ENCODE data around the gene XKRX. TPM values are rescaled to one million over a fixed set of nuclear protein-coding genes. Genes with fewer than 3 reads are reported as not detected.
A peak's percentile ranks its signal among the peaks of the same experiment; 100 is the strongest.

The XKRX gene
- total RNA-seq, 1 experiment from 2014 or later: 1.4 TPM

- peaks cover 26% of the 10 kb centered on the region for H3K4me1 ChIP-seq (replicated peaks; ENCODE audit: insufficient read depth)
- DNase-seq: no peak
- no peak overlapping the region for H3K4me3 ChIP-seq
- BruUV-seq (replicated peaks): no TSS peak
- H3K9me3 ChIP-seq (ENCODE audit: insufficient read depth, low read depth): no peaks in the 10 kb centered on the region
- ChIA-PET POLR2A (ENCODE audit: unreplicated experiment) (no interaction called here), CTCF (no interaction called here)
- no peaks in the 10 kb centered on the region for H4K20me1 ChIP-seq (ENCODE audit: insufficient read depth)
- intact Hi-C loops (cut with micrococcal nuclease; ENCODE audit: unreplicated experiment): loop anchor here (5.0 kb wide), 1 partner anchor 79 kb away; no protein-coding TSS in a partner anchor
- peaks cover 16% of the 10 kb centered on the region for H3F3A ChIP-seq (ENCODE audit: insufficient read depth, low read depth)
- H3K79me2 ChIP-seq (ENCODE audit: low read depth): no peaks in the 10 kb centered on the region
- no peaks in the 10 kb centered on the region for H3K27me3 ChIP-seq (ENCODE audit: insufficient read depth, low read depth)
- no peak overlapping the region for H2AFZ ChIP-seq
- no peak for TF ChIP-seq EZH2 (IDR thresholded peaks at IDR 0.05; ENCODE audit: low read depth)
- TF ChIP-seq CTCF (conservative IDR thresholded peaks at IDR 0.05): no peak
- H3K36me3 ChIP-seq (ENCODE audit: low read depth): no peaks in the 10 kb centered on the region
- no peak overlapping the region for H3K27ac ChIP-seq
- no peaks in the 10 kb centered on the region; the same call in 1 of the 2 replicates for H3K9me2 ChIP-seq (ENCODE audit: insufficient read depth)
- H3K4me2 ChIP-seq: no peak overlapping the region
Measured at GRCh38 chrX:100913111-100913510, 15.6 kb downstream of the XKRX start.

- Histone ChIP-seq H2AFZ (no peak overlapping the region), H4K20me1 (ENCODE audit: insufficient read depth) (no peaks in the 10 kb centered on the region), H3K27ac (peak overlapping the region; percentile 80), H3K79me2 (ENCODE audit: low read depth) (no peaks in the 10 kb centered on the region), H3K4me1 (replicated peaks; ENCODE audit: insufficient read depth) (peaks cover 26% of the 10 kb centered on the region), H3K9me3 (ENCODE audit: insufficient read depth, low read depth) (no peaks in the 10 kb centered on the region), H3K27me3 (ENCODE audit: insufficient read depth, low read depth) (no peaks in the 10 kb centered on the region), H3K9me2 (ENCODE audit: insufficient read depth) (no peaks in the 10 kb centered on the region; the same call in 1 of the 2 replicates), H3K4me2 (peak overlapping the region; percentile 65), H3F3A (ENCODE audit: insufficient read depth, low read depth) (peaks cover 16% of the 10 kb centered on the region), H3K4me3 (no peak overlapping the region; the same call in 1 of the 2 replicates), H3K36me3 (ENCODE audit: low read depth) (no peaks in the 10 kb centered on the region)
- TF ChIP-seq EZH2 (IDR thresholded peaks at IDR 0.05; ENCODE audit: low read depth): no peak
- peak; percentile 43 to 91 for DNase-seq
- intact Hi-C loops (cut with micrococcal nuclease; ENCODE audit: unreplicated experiment): loop anchor here (5.0 kb wide), 1 partner anchor 81 kb away; no protein-coding TSS in a partner anchor
- ChIA-PET POLR2A (ENCODE audit: unreplicated experiment) (interaction anchor here (0.6 kb wide), 1 partner anchor 17 kb away, joined by 3 read pairs; the partner anchor contains the start of gene XKRX), CTCF (no interaction called here)
- BruUV-seq (replicated peaks): no TSS peak
Measured at GRCh38 chrX:100911731-100912130, 17.0 kb downstream of the XKRX start.

- Histone ChIP-seq H3K27me3 (ENCODE audit: insufficient read depth, low read depth) (no peaks in the 10 kb centered on the region), H4K20me1 (ENCODE audit: insufficient read depth) (no peaks in the 10 kb centered on the region), H3K79me2 (ENCODE audit: low read depth) (no peaks in the 10 kb centered on the region), H3K36me3 (ENCODE audit: low read depth) (no peaks in the 10 kb centered on the region), H3K9me2 (ENCODE audit: insufficient read depth) (no peaks in the 10 kb centered on the region), H3F3A (ENCODE audit: insufficient read depth, low read depth) (no peaks in the 10 kb centered on the region), H3K9me3 (ENCODE audit: insufficient read depth, low read depth) (no peaks in the 10 kb centered on the region), H3K4me1 (replicated peaks; ENCODE audit: insufficient read depth) (peaks cover 2% of the 10 kb centered on the region), H3K4me3 (no peak overlapping the region), H2AFZ (no peak overlapping the region), H3K27ac (no peak overlapping the region), H3K4me2 (no peak overlapping the region)
- TF ChIP-seq CTCF (conservative IDR thresholded peaks at IDR 0.05) (no peak), EZH2 (IDR thresholded peaks at IDR 0.05; ENCODE audit: low read depth) (no peak)
- ChIA-PET CTCF (no interaction called here), POLR2A (ENCODE audit: unreplicated experiment) (no interaction called here)
- DNase-seq: no peak
- intact Hi-C loops (cut with micrococcal nuclease; ENCODE audit: unreplicated experiment): no loop called here
- no TSS peak for BruUV-seq (replicated peaks)
Measured at GRCh38 chrX:100905620-100906019, 23.1 kb downstream of the XKRX start.

- no TSS peak for BruUV-seq (replicated peaks)
- ChIA-PET POLR2A (ENCODE audit: unreplicated experiment) (no interaction called here), CTCF (no interaction called here)
Measured at GRCh38 chrX:100904433-100904832, 24.3 kb downstream of the XKRX start.

More at GRCh38 chrX:100904433-100904832, 24.3 kb downstream of the XKRX start:
- TF ChIP-seq CTCF (conservative IDR thresholded peaks at IDR 0.05): no peak
- no peak for TF ChIP-seq EZH2 (IDR thresholded peaks at IDR 0.05; ENCODE audit: low read depth)
- no peak overlapping the region for H3K27ac ChIP-seq
- no peaks in the 10 kb centered on the region for H3K36me3 ChIP-seq (ENCODE audit: low read depth)
- no peak overlapping the region for H2AFZ ChIP-seq
- H3K9me3 ChIP-seq (ENCODE audit: insufficient read depth, low read depth): no peaks in the 10 kb centered on the region
- no peaks in the 10 kb centered on the region for H3K79me2 ChIP-seq (ENCODE audit: low read depth)
- no peaks in the 10 kb centered on the region for H3K4me1 ChIP-seq (replicated peaks; ENCODE audit: insufficient read depth)
- no peak overlapping the region for H3K4me2 ChIP-seq
- H3K4me3 ChIP-seq: no peak overlapping the region
- H3K27me3 ChIP-seq (ENCODE audit: insufficient read depth, low read depth): no peaks in the 10 kb centered on the region
- no peaks in the 10 kb centered on the region for H3K9me2 ChIP-seq (ENCODE audit: insufficient read depth)
- intact Hi-C loops (cut with micrococcal nuclease; ENCODE audit: unreplicated experiment): no loop called here
- H4K20me1 ChIP-seq (ENCODE audit: insufficient read depth): no peaks in the 10 kb centered on the region
- DNase-seq: no peak
- H3F3A ChIP-seq (ENCODE audit: insufficient read depth, low read depth): no peaks in the 10 kb centered on the region

All from PC-9 (cell line).